Prostate gland (tissue), 2 donors: ENCODE data around the gene BNC2. TPM values are rescaled to one million over a fixed set of nuclear protein-coding genes. Genes with fewer than 3 reads are reported as not detected.

Experiments used
- DNase-seq: peaks from one replicate; pipeline ENCODE4 v3.0.0-alpha.2; 2019; ENCODE audit warnings: low spot score
- H3K27ac ChIP-seq, 2 donors: fragments of 200-600 bp; sonication (generic); 2 replicates each; pipeline ENCODE4 v1.5.1; 2017 to 2019
- H3K27me3 ChIP-seq: fragments of 200-600 bp; sonication (generic); replicated peaks from 2 replicates; pipeline ENCODE4 v1.5.1; 2019; ENCODE audit not compliant: insufficient read depth
- H3K36me3 ChIP-seq, 2 donors: fragments of 200-600 bp; sonication (generic); 1 replicate in 1 of 2; 2 replicates in 1 of 2; pipeline versions ENCODE4 v1.5.1 to v1.8.1; 2017 to 2019
- H3K4me1 ChIP-seq: fragments of 200-600 bp; sonication (generic); replicated peaks from 2 replicates; pipeline ENCODE4 v1.5.1; 2019
- H3K4me3 ChIP-seq, 2 donors: fragments of 200-600 bp; sonication (generic); 2 replicates each; pipeline ENCODE4 v1.5.1; 2017 to 2019
- H3K9me3 ChIP-seq: fragments of 200-600 bp; sonication (generic); 2 replicates; pipeline ENCODE4 v1.5.1; 2017
- CTCF ChIP-seq, 4 experiments: fragments of 200-600 bp in 2 of 4; fragments of 450-650 bp in 2 of 4; sonication (generic) in 2 of 4; IDR thresholded peaks; 1 replicate in 3 of 4; 2 replicates in 1 of 4; pipeline ENCODE4 v1.5.1; 2016 to 2019; ENCODE audit warnings: antibody characterized with exemption in 4 of 4, mild to moderate bottlenecking in 2 of 4, moderate library complexity in 2 of 4
- POLR2A ChIP-seq: fragments of 450-650 bp; IDR thresholded peaks from one replicate; pipeline ENCODE4 v1.6.1; 2016; ENCODE audit warnings: antibody characterized with exemption, mild to moderate bottlenecking
- POLR2AphosphoS5 ChIP-seq: sonication (generic); formaldehyde crosslinking; IDR thresholded peaks from one replicate; pipeline ENCODE4 v1.6.1; 2017; ENCODE audit warnings: antibody characterized with exemption
- WGBS: methylation state at CpG from one replicate; pipeline ENCODE4 v1.1.5; 2018; 5-methylcytosine and 5-hydroxymethylcytosine counted together
- intact Hi-C: fragments of 100-400 bp; cut with DNase I; formaldehyde crosslinking; loops from one replicate; pipeline ENCODE4 v1.14.2; 2022
- total RNA-seq, 2 donors: library from RNA; depleted of rRNA; stranded (reverse); fragments of >200 nt; gene quantifications; one replicate each; pipeline ENCODE4 v1.1.0, GENCODE V29; 2016

Gene BNC2
- total RNA-seq, 2 donors from 2014 or later: 4.9 to 37.2 TPM

- intact Hi-C loops: loop anchor here (10.0 kb wide), 2 partner anchors 208 to 322 kb away; no protein-coding TSS in a partner anchor
- H3K27me3 ChIP-seq: no peaks in the 10 kb centered on the region
- no peaks in the 10 kb centered on the region for H3K36me3 ChIP-seq
- TF ChIP-seq CTCF (IDR thresholded peaks at IDR 0.05) (no peak), POLR2AphosphoS5 (no peak), POLR2A (no peak)
- H3K27ac ChIP-seq: no peak overlapping the region
- H3K4me1 ChIP-seq: no peaks in the 10 kb centered on the region
- no peaks in the 10 kb centered on the region for H3K9me3 ChIP-seq
- WGBS: 17% methylated on average over 2 of the region's 2 CpGs
- H3K4me3 ChIP-seq: no peak overlapping the region
- no peak for DNase-seq
Measured at GRCh38 chr9:16516891-16517290, 353.6 kb downstream of the BNC2 start.

DNA sequence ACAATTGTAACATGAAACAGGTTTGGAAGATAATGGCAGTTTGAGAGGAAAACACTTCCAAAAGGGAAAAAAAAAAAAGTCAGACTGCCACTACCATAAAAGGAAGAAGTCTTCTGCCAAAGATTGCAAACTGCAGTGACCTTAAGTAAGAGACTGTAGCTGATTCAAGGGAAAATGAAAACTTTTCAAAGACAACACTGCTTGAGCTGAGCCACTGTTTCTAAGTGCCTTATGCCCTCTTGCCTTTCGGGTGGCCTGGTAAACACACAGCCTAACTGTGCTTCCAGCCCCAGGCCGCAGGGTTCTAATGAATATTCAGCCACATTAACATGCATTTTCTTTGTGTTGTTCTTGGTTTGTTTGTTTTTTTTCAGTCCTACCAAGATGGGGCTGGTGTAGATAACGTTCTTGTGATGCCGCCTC is 354.6 kb downstream of the BNC2 start:
- Histone ChIP-seq H3K36me3 (no peaks in the 10 kb centered on the region), H3K4me3 (no peak overlapping the region), H3K9me3 (no peaks in the 10 kb centered on the region), H3K27me3 (no peaks in the 10 kb centered on the region), H3K4me1 (no peaks in the 10 kb centered on the region), H3K27ac (no peak overlapping the region)
- DNase-seq: no peak
- no peak for TF ChIP-seq CTCF (IDR thresholded peaks at IDR 0.05)
- no peak for TF ChIP-seq POLR2AphosphoS5
- TF ChIP-seq POLR2A: no peak
- WGBS: 66% methylated on average over 4 of the region's 4 CpGs
- intact Hi-C loops: loop anchor here (10.0 kb wide), 2 partner anchors 209 to 321 kb away; no protein-coding TSS in a partner anchor

DNA sequence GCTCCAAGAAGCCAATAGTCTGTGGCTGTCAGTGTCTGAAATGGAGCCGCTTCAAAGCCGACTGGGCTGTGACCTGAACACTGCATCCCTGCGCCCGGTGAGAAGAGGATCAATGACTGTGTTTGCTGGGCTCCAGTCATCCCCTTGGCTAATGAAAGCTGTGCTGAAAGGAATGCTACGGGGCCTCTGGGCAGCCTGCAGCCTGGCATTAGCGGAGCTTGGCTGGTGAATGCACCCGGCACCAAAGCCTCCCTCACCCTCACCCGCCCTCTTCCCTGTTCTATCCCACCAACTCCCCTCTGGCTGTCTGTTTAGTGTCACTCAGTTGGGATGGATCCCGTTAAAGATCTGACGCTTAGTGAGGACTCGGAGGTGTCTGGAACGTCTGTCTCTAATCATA is 355.3 kb downstream of the BNC2 start:
- no peaks in the 10 kb centered on the region for H3K4me1 ChIP-seq
- TF ChIP-seq POLR2AphosphoS5 (no peak), POLR2A (no peak), CTCF (IDR thresholded peaks at IDR 0.05) (no peak)
- 64% methylated on average over 12 of the region's 12 CpGs for WGBS
- intact Hi-C loops: loop anchor here (10.0 kb wide), 2 partner anchors 210 to 320 kb away; no protein-coding TSS in a partner anchor
- no peaks in the 10 kb centered on the region for H3K27me3 ChIP-seq
- no peak overlapping the region for H3K4me3 ChIP-seq
- H3K36me3 ChIP-seq: no peaks in the 10 kb centered on the region
- H3K27ac ChIP-seq: no peak overlapping the region
- H3K9me3 ChIP-seq: no peaks in the 10 kb centered on the region
- DNase-seq: no peak

DNA sequence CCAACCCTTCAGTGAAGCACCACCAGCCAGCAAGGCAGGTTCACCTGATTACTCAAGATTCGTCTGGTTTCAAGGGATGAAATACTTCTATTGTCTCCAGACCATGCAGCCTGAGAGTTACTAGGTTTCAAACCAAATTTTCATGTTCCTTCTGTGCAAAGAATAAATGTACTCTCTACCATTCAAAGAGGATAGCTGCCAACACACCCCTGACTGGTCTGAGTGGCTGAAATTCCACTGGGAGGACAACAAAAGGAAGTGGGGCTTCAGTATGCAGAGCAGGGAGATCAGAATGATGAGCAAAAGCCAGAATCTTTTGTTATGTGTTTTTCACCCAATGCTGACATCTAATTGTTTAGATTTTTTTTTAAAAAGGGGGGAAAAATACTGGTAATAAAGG is 356.3 kb downstream of the BNC2 start:
- H3K27me3 ChIP-seq: no peaks in the 10 kb centered on the region
- no peak overlapping the region for H3K4me3 ChIP-seq
- intact Hi-C loops: loop anchor here (10.0 kb wide), 2 partner anchors 211 to 319 kb away; no protein-coding TSS in a partner anchor
- no peak overlapping the region for H3K27ac ChIP-seq
- no peaks in the 10 kb centered on the region for H3K36me3 ChIP-seq
- no peaks in the 10 kb centered on the region for H3K9me3 ChIP-seq
- WGBS: 54% methylated on average over 1 of the region's 1 CpG
- H3K4me1 ChIP-seq: no peaks in the 10 kb centered on the region
- TF ChIP-seq CTCF (IDR thresholded peaks at IDR 0.05): no peak
- TF ChIP-seq POLR2AphosphoS5: no peak
- no peak for TF ChIP-seq POLR2A
- no peak for DNase-seq

DNA sequence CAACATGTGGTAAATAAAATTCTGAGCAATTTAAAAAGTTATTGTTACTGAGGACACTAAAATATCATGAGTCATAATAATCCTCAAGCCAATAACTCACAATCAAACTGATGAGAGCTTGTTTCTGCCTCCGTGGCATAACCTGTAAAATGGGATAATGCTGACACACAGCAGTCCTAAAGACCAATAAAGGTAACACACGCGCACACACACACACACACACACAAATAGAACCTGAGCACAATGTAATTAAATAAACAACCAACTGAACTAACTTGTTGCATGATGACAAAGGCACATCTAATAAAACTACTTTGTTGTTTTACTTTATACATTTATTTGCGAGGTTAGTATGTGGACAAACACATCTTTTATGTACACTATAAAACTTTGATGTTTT is 358.2 kb downstream of the BNC2 start:
- H3K27ac ChIP-seq: no peak overlapping the region
- H3K4me3 ChIP-seq: no peak overlapping the region
- no peaks in the 10 kb centered on the region for H3K36me3 ChIP-seq
- no peaks in the 10 kb centered on the region for H3K27me3 ChIP-seq
- H3K4me1 ChIP-seq: no peaks in the 10 kb centered on the region
- TF ChIP-seq POLR2AphosphoS5: no peak
- TF ChIP-seq POLR2A: no peak
- WGBS: 39% methylated on average over 4 of the region's 4 CpGs
- no peak for DNase-seq
- intact Hi-C loops: loop anchor here (10.0 kb wide), 2 partner anchors 213 to 317 kb away; no protein-coding TSS in a partner anchor
- H3K9me3 ChIP-seq: no peaks in the 10 kb centered on the region
